Stomach (tissue), 9 donors: ENCODE results near the gene ATP5MC3. TPM values are rescaled to one million over a fixed set of nuclear protein-coding genes. Genes with fewer than 3 reads are reported as not detected.

ENCODE experiments used
- DNase-seq, 2 donors: peaks; one replicate each; pipeline versions ENCODE4 v3.0.0 to v3.0.0-alpha.2; 2013 to 2019
- H3K27ac ChIP-seq, 5 donors: fragments of 200-600 bp in 4 of 5; sonication (generic) in 4 of 5; one replicate each; pipeline ENCODE4 v1.5.1; 2013 to 2019; ENCODE audit warnings: mild to moderate bottlenecking in 1 of 5, moderate library complexity in 1 of 5
- H3K27me3 ChIP-seq, 3 donors: fragments of 200-600 bp; sonication (generic); one replicate each; pipeline ENCODE4 v1.5.1; 2017 to 2019; ENCODE audit warnings: mixed run types in 1 of 3
- H3K36me3 ChIP-seq, 4 donors: fragments of 200-600 bp; sonication (generic); 1 replicate in 3 of 4; 2 replicates in 1 of 4; pipeline ENCODE4 v1.5.1; 2016 to 2019
- H3K4me1 ChIP-seq, 4 donors: fragments of 200-600 bp; sonication (generic); one replicate each; pipeline ENCODE4 v1.5.1; 2016 to 2019
- H3K4me3 ChIP-seq, 4 donors: fragments of 200-600 bp; sonication (generic) in 3 of 4; one replicate each; pipeline ENCODE4 v1.5.1; 2016 to 2019; ENCODE audit warnings: mild to moderate bottlenecking in 1 of 4
- H3K9me3 ChIP-seq, 4 donors: fragments of 200-600 bp; sonication (generic); one replicate each; pipeline ENCODE4 v1.5.1; 2016 to 2019
- CTCF ChIP-seq, 7 experiments: fragments of 450-650 bp in 4 of 7; fragments of 200-600 bp in 3 of 7; sonication (generic) in 3 of 7; IDR thresholded peaks; one replicate each; pipeline ENCODE4 v1.5.1; 2016 to 2019; ENCODE audit warnings: antibody characterized with exemption in 7 of 7, control low read depth in 2 of 7, mild to moderate bottlenecking in 1 of 7
- EP300 ChIP-seq: sonication (generic); formaldehyde crosslinking; IDR thresholded peaks from one replicate; pipeline ENCODE4 v1.6.1; 2017; ENCODE audit warnings: antibody characterized with exemption
- POLR2A ChIP-seq, 4 donors: fragments of 450-650 bp; IDR thresholded peaks; one replicate each; pipeline ENCODE4 v1.6.1; 2016; ENCODE audit warnings: antibody characterized with exemption in 4 of 4, control low read depth in 2 of 4, mild to moderate bottlenecking in 1 of 4, moderate library complexity in 1 of 4
- POLR2AphosphoS5 ChIP-seq, 3 donors: sonication (generic); formaldehyde crosslinking; IDR thresholded peaks; one replicate each; pipeline ENCODE4 v1.6.1; 2016; ENCODE audit warnings: antibody characterized with exemption in 3 of 3
- WGBS, 5 donors: extraction: QIAGEN DNeasy Blood & Tissue Kit in 3 of 5; methylation state at CpG; one replicate each; pipeline versions ENCODE4 v1.1.5 to v1.1.7; 2013 to 2018; 5-methylcytosine and 5-hydroxymethylcytosine counted together
- intact Hi-C: fragments of 100-400 bp; cut with DNase I; formaldehyde crosslinking; loops from one replicate; pipeline ENCODE4 v1.15.1; 2023; ENCODE audit warnings: low total_unique reads
- polyA plus RNA-seq, 3 donors: library from polyadenylated mRNA; stranded (reverse); fragments of 200-250 nt; gene quantifications; one replicate each; pipeline ENCODE4 v1.2.3, GENCODE V29; 2013
- total RNA-seq, 5 donors: library from RNA; depleted of rRNA; stranded (reverse); fragments of >200 nt; gene quantifications; one replicate each; pipeline versions ENCODE4 v1.1.0 to v1.2.3, GENCODE V29; 2014 to 2016
- donor health status: healthy with polysubstance abuse.
- donor health status: Bipolar disorder and iron deficiency.
- donor health status: healthy.

The ATP5MC3 gene
- total and polyA plus RNA-seq, 8 donors, result 39.4 to 383 (median 141) TPM

- Histone ChIP-seq H3K4me1 (peaks cover 11 to 57% (median 31%) of the 10 kb centered on the region in 4 donors), H3K36me3 (no peaks in the 10 kb centered on the region), H3K27me3 (no peaks in the 10 kb centered on the region), H3K27ac (no peak overlapping the region), H3K4me3 (no peak overlapping the region), H3K9me3 (no peaks in the 10 kb centered on the region)
- 71 to 88% (median 81%) methylated on average over 5 of the region's 5 CpGs for WGBS, 5 donors
- DNase-seq, result no peak
- intact Hi-C loops, result no loop called here
- TF ChIP-seq CTCF (IDR thresholded peaks at IDR 0.05), result no peak
- TF ChIP-seq EP300, result no peak
- no peak for TF ChIP-seq POLR2AphosphoS5 (IDR thresholded peaks at IDR 0.05)
- no peak for TF ChIP-seq POLR2A (IDR thresholded peaks at IDR 0.05)
Measured at GRCh38 chr2:175156534-175156933, 25.0 kb downstream of the ATP5MC3 start.

- no peak for TF ChIP-seq POLR2AphosphoS5 (IDR thresholded peaks at IDR 0.05)
- TF ChIP-seq POLR2A (IDR thresholded peaks at IDR 0.05), result no peak
- DNase-seq, result no peak
- no peaks in the 10 kb centered on the region for H3K9me3 ChIP-seq
- H3K36me3 ChIP-seq, result no peaks in the 10 kb centered on the region
- intact Hi-C loops, result no loop called here
- H3K27ac ChIP-seq, result no peak overlapping the region
- no peaks in the 10 kb centered on the region for H3K27me3 ChIP-seq
- H3K4me1 ChIP-seq, result peaks cover 11 to 60% (median 29%) of the 10 kb centered on the region in 4 donors
- H3K4me3 ChIP-seq, result no peak overlapping the region
Measured at GRCh38 chr2:175154661-175155082, 26.8 kb downstream of the ATP5MC3 start.

- H3K27ac ChIP-seq, result no peak overlapping the region
- TF ChIP-seq POLR2AphosphoS5 (IDR thresholded peaks at IDR 0.05) (no peak), POLR2A (IDR thresholded peaks at IDR 0.05) (no peak), EP300 (no peak), CTCF (IDR thresholded peaks at IDR 0.05) (no peak)
- peaks cover 11 to 55% (median 31%) of the 10 kb centered on the region in 4 donors for H3K4me1 ChIP-seq
- H3K27me3 ChIP-seq, result no peaks in the 10 kb centered on the region
- no peaks in the 10 kb centered on the region for H3K9me3 ChIP-seq
- H3K4me3 ChIP-seq, result no peak overlapping the region
- intact Hi-C loops, result no loop called here
- no peaks in the 10 kb centered on the region for H3K36me3 ChIP-seq
- 30 to 59% (median 36%) methylated on average over 2 of the region's 2 CpGs for WGBS, 5 donors
- no peak for DNase-seq
Measured at GRCh38 chr2:175152242-175152641, 29.3 kb downstream of the ATP5MC3 start.

- intact Hi-C loops, result no loop called here
- WGBS, 5 donors, result 70 to 91% (median 78%) methylated on average over 1 of the region's 1 CpG
- TF ChIP-seq CTCF (IDR thresholded peaks at IDR 0.05) (no peak), POLR2AphosphoS5 (IDR thresholded peaks at IDR 0.05) (no peak), POLR2A (IDR thresholded peaks at IDR 0.05) (no peak), EP300 (no peak)
- no peak for DNase-seq
- Histone ChIP-seq H3K4me1 (peaks cover 11 to 52% (median 32%) of the 10 kb centered on the region in 4 donors), H3K27me3 (no peaks in the 10 kb centered on the region), H3K36me3 (no peaks in the 10 kb centered on the region), H3K27ac (no peak overlapping the region), H3K9me3 (no peaks in the 10 kb centered on the region), H3K4me3 (no peak overlapping the region)
Measured at GRCh38 chr2:175151791-175152190, 29.7 kb downstream of the ATP5MC3 start.

- Histone ChIP-seq H3K9me3 (no peaks in the 10 kb centered on the region), H3K4me1 (peaks cover 2 to 34% (median 16%) of the 10 kb centered on the region in 4 donors), H3K36me3 (peaks cover 0 to 9% (median 2%) of the 10 kb centered on the region in 4 donors), H3K27ac (no peak overlapping the region), H3K27me3 (no peaks in the 10 kb centered on the region), H3K4me3 (no peak overlapping the region)
- TF ChIP-seq POLR2A (IDR thresholded peaks at IDR 0.05), result no peak
- TF ChIP-seq CTCF (IDR thresholded peaks at IDR 0.05), result no peak
- TF ChIP-seq POLR2AphosphoS5 (IDR thresholded peaks at IDR 0.05), result no peak
- no peak for TF ChIP-seq EP300
- DNase-seq, result no peak
- intact Hi-C loops, result no loop called here
- 65 to 86% (median 81%) methylated on average over 4 of the region's 4 CpGs for WGBS, 5 donors
Measured at GRCh38 chr2:175147186-175147585, 34.3 kb downstream of the ATP5MC3 start.
